Astrocyte (in vitro differentiated cells and primary cell): Measurements from ENCODE around the gene FOLR2. TPM values are rescaled to one million over a fixed set of nuclear protein-coding genes. Genes with fewer than 3 reads are reported as not detected.

Experiments used
- DNase-seq: peaks from one replicate; pipeline ENCODE4 v3.0.0-alpha.2; 2010; ENCODE audit warnings: low read depth
- FAIRE-seq: peaks from 2 replicates; lab custom pipeline; 2011; peaks lifted over from hg19 to GRCh38; lab: Jason Lieb, UNC
- H2AFZ ChIP-seq: 2 replicates; pipeline ENCODE4 v1.6.0; 2012; ENCODE audit warnings: low read depth, low read length, inconsistent platforms
- H3K27ac ChIP-seq: 2 replicates; pipeline ENCODE4 v1.5.1; 2011; ENCODE audit warnings: low read depth, low read length, inconsistent platforms
- H3K27me3 ChIP-seq: 2 replicates; pipeline ENCODE4 v1.6.0; 2011; ENCODE audit warnings: low read length, inconsistent platforms; ENCODE audit not compliant: insufficient read depth
- H3K36me3 ChIP-seq: 2 replicates; pipeline ENCODE4 v1.5.1; 2011; ENCODE audit warnings: low read length, inconsistent platforms; ENCODE audit not compliant: insufficient read depth
- H3K4me1 ChIP-seq: 2 replicates; pipeline ENCODE4 v1.5.1; 2011; ENCODE audit warnings: low read length, inconsistent platforms; ENCODE audit not compliant: insufficient read depth
- H3K4me2 ChIP-seq: 2 replicates; pipeline ENCODE4 v1.6.0; 2012; ENCODE audit warnings: low read length, inconsistent platforms
- H3K4me3 ChIP-seq: 2 replicates; pipeline ENCODE4 v1.5.1; 2011; ENCODE audit warnings: low read depth, mild to moderate bottlenecking, low read length, inconsistent platforms; ENCODE audit not compliant: insufficient read depth
- H3K79me2 ChIP-seq: 2 replicates; pipeline ENCODE4 v1.6.0; 2012; ENCODE audit warnings: mild to moderate bottlenecking, low read length, inconsistent platforms; ENCODE audit not compliant: insufficient read depth
- H3K9ac ChIP-seq: 2 replicates; pipeline ENCODE4 v1.6.0; 2012; ENCODE audit warnings: mild to moderate bottlenecking, low read length, inconsistent platforms
- H3K9me3 ChIP-seq: 2 replicates; pipeline ENCODE4 v1.5.1; 2012; ENCODE audit warnings: low read depth, mild to moderate bottlenecking, low read length, inconsistent platforms; ENCODE audit not compliant: insufficient read depth
- H4K20me1 ChIP-seq: 2 replicates; pipeline ENCODE4 v1.6.0; 2012; ENCODE audit warnings: low read length, inconsistent platforms; ENCODE audit not compliant: insufficient read depth
- H3K27ac Mint-ChIP-seq: one replicate; pipeline ENCODE4 v1.8.0; 2021; ENCODE audit warnings: mild to moderate bottlenecking, mixed read lengths; ENCODE audit not compliant: unreplicated experiment
- H3K27me3 Mint-ChIP-seq: one replicate; pipeline ENCODE4 v1.8.0; 2021; ENCODE audit warnings: low read depth, mixed read lengths; ENCODE audit not compliant: unreplicated experiment
- H3K36me3 Mint-ChIP-seq: one replicate; pipeline ENCODE4 v1.8.0; 2021; ENCODE audit warnings: low read depth, mixed read lengths; ENCODE audit not compliant: unreplicated experiment
- H3K4me1 Mint-ChIP-seq: one replicate; pipeline ENCODE4 v1.8.0; 2021; ENCODE audit warnings: low read depth, mixed read lengths; ENCODE audit not compliant: unreplicated experiment
- H3K4me3 Mint-ChIP-seq: one replicate; pipeline ENCODE4 v1.8.0; 2021; ENCODE audit warnings: mild to moderate bottlenecking, moderate library complexity, mixed read lengths; ENCODE audit not compliant: unreplicated experiment
- H3K9me3 Mint-ChIP-seq: one replicate; pipeline ENCODE4 v1.8.0; 2021; ENCODE audit warnings: mild to moderate bottlenecking, mixed read lengths; ENCODE audit not compliant: unreplicated experiment
- CTCF ChIP-seq: IDR thresholded peaks from 2 replicates; pipeline ENCODE4 v1.5.1; 2011; ENCODE audit warnings: low read depth, mild to moderate bottlenecking, inconsistent platforms, low read length, moderate library complexity; ENCODE audit not compliant: insufficient read depth
- EZH2 ChIP-seq: IDR thresholded peaks from 2 replicates; pipeline ENCODE4 v1.6.1; 2012; ENCODE audit warnings: mild to moderate bottlenecking, low read length, inconsistent platforms; ENCODE audit not compliant: insufficient read depth
- total RNA-seq: library from RNA; stranded (reverse); gene quantifications from 2 replicates; pipeline ENCODE4 v1.2.1, GENCODE V29; 2021

Gene FOLR2
- total RNA-seq, 1 donor from 2014 or later: not detected

GRCh38 chr11:72228229-72228843 is 11.7 kb downstream of the FOLR2 start:
- H3K4me1 ChIP-seq: peaks cover 22% of the 10 kb centered on the region
- H2AFZ ChIP-seq: no peak overlapping the region
- FAIRE-seq (no peak), DNase-seq (no peak)
- Mint-ChIP-seq H3K9me3 (no peaks in the 10 kb centered on the region), H3K4me3 (no peak overlapping the region), H3K36me3 (peaks cover 18% of the 10 kb centered on the region), H3K27me3 (no peaks in the 10 kb centered on the region), H3K27ac (no peak overlapping the region), H3K4me1 (peaks cover 14% of the 10 kb centered on the region)
- no peaks in the 10 kb centered on the region for H3K27me3 ChIP-seq
- peak overlapping the region; percentile 7 for H3K27ac ChIP-seq
- peaks cover 83% of the 10 kb centered on the region for H4K20me1 ChIP-seq
- peaks cover 28% of the 10 kb centered on the region for H3K36me3 ChIP-seq
- H3K79me2 ChIP-seq: peaks cover 69% of the 10 kb centered on the region
- TF ChIP-seq EZH2: no peak
- no peak for TF ChIP-seq CTCF
- H3K4me2 ChIP-seq: peak overlapping the region; percentile 47
- H3K4me3 ChIP-seq: no peak overlapping the region
- no peaks in the 10 kb centered on the region for H3K9me3 ChIP-seq
- no peak overlapping the region for H3K9ac ChIP-seq

- no peaks in the 10 kb centered on the region for H3K27me3 Mint-ChIP-seq
- no peak overlapping the region for H3K27ac Mint-ChIP-seq
- Histone ChIP-seq H4K20me1 (peaks cover 88% of the 10 kb centered on the region), H3K4me1 (peaks cover 22% of the 10 kb centered on the region), H3K4me3 (no peak overlapping the region), H3K27ac (no peak overlapping the region), H3K4me2 (no peak overlapping the region), H3K9ac (no peak overlapping the region), H3K27me3 (no peaks in the 10 kb centered on the region), H2AFZ (no peak overlapping the region), H3K79me2 (peaks cover 69% of the 10 kb centered on the region), H3K9me3 (no peaks in the 10 kb centered on the region), H3K36me3 (peaks cover 32% of the 10 kb centered on the region)
- DNase-seq (no peak), FAIRE-seq (no peak)
- no peak for TF ChIP-seq EZH2
- TF ChIP-seq CTCF: no peak
- H3K4me1 Mint-ChIP-seq: peaks cover 14% of the 10 kb centered on the region
- H3K4me3 Mint-ChIP-seq: peak overlapping the region; percentile 27
- H3K9me3 Mint-ChIP-seq: no peaks in the 10 kb centered on the region
- peaks cover 18% of the 10 kb centered on the region for H3K36me3 Mint-ChIP-seq
Observed at GRCh38 chr11:72228844-72229231, 12.2 kb downstream of the FOLR2 start.

- DNase-seq (no peak), FAIRE-seq (no peak)
- Histone ChIP-seq H2AFZ (no peak overlapping the region), H3K36me3 (peaks cover 35% of the 10 kb centered on the region), H3K4me2 (no peak overlapping the region), H3K27me3 (no peaks in the 10 kb centered on the region), H3K79me2 (peaks cover 64% of the 10 kb centered on the region), H3K9me3 (no peaks in the 10 kb centered on the region), H3K4me3 (no peak overlapping the region), H3K9ac (no peak overlapping the region), H3K27ac (no peak overlapping the region), H4K20me1 (peaks cover 94% of the 10 kb centered on the region), H3K4me1 (peaks cover 22% of the 10 kb centered on the region)
- Mint-ChIP-seq H3K27me3 (no peaks in the 10 kb centered on the region), H3K4me1 (peaks cover 14% of the 10 kb centered on the region), H3K4me3 (peak overlapping the region; percentile 27), H3K36me3 (peaks cover 22% of the 10 kb centered on the region), H3K27ac (no peak overlapping the region), H3K9me3 (no peaks in the 10 kb centered on the region)
- no peak for TF ChIP-seq EZH2
- no peak for TF ChIP-seq CTCF
Observed at GRCh38 chr11:72229336-72229924, 12.8 kb downstream of the FOLR2 start.
